DOHH2 (cell line): ENCODE measurements around the gene TGIF2LX.
"Not testable (repeated sequence)": the region's sequence is repeated elsewhere in the genome, so short reads cannot be mapped to it uniquely, and the experiment has no call there.

Experiments
- EZH2phosphoT487 ChIP-seq: fragments of 200-600 bp; sonication (generic); IDR thresholded peaks from 2 replicates; pipeline ENCODE4 v1.6.1; 2017; ENCODE audit warnings: borderline replicate concordance, mild to moderate bottlenecking, antibody characterized with exemption, low read length, moderate library complexity, mixed read lengths
- TF ChIP-seq, protein P1 (sequence below): fragments of 200-600 bp; sonication (generic); IDR thresholded peaks from one replicate; pipeline ENCODE4 v1.5.1; 2014; ENCODE audit warnings: antibody characterized with exemption, mild to moderate bottlenecking, low read depth, low read length; ENCODE audit not compliant: poor library complexity, severe bottlenecking

DNA sequence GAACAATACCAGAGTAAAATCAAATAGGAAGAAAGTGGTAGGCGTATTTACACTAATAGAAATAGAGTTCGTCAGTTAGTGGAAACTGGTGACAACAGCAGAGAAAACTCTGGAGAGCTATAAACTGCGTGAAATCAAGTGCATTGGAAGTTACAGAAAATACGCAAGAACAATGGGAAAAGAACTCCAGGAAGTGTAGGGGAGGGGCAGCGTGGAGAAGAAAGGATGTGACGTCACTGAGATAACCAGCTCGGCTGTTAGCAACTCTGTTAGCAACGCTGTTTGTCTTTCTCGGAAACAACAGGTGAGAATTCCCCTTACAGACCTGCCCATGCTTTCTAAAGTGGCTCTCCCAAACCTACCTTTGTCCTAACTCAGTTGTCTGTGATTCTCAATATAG lies at the start of gene TGIF2LX:
- TF ChIP-seq, protein P1, sequence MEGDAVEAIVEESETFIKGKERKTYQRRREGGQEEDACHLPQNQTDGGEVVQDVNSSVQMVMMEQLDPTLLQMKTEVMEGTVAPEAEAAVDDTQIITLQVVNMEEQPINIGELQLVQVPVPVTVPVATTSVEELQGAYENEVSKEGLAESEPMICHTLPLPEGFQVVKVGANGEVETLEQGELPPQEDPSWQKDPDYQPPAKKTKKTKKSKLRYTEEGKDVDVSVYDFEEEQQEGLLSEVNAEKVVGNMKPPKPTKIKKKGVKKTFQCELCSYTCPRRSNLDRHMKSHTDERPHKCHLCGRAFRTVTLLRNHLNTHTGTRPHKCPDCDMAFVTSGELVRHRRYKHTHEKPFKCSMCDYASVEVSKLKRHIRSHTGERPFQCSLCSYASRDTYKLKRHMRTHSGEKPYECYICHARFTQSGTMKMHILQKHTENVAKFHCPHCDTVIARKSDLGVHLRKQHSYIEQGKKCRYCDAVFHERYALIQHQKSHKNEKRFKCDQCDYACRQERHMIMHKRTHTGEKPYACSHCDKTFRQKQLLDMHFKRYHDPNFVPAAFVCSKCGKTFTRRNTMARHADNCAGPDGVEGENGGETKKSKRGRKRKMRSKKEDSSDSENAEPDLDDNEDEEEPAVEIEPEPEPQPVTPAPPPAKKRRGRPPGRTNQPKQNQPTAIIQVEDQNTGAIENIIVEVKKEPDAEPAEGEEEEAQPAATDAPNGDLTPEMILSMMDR: not testable (repeated sequence)
- TF ChIP-seq EZH2phosphoT487: not testable (repeated sequence)
